Activated CD8-positive, alpha-beta T cell treated with anti-CD3 and anti-CD28 coated beads for 36 hours (primary cell): Measurements from ENCODE around the gene EIF4E2. TPM values are rescaled to one million over a fixed set of nuclear protein-coding genes. Genes with fewer than 3 reads are reported as not detected.

Source experiments
- ATAC-seq: fragments of 200-7000 bp; cut with Tn5 transposase; one replicate; pipeline ENCODE4 v1.10.0; 2021; ENCODE audit warnings: mild to moderate bottlenecking, moderate library complexity
- CTCF ChIA-PET: fragments of 350-600 bp; sonication (Branson Sonifier 250); formaldehyde crosslinking; loops from one replicate; lab custom pipeline; 2021; ENCODE audit warnings: antibody characterized with exemption; lab: Charles Lee
- POLR2A ChIA-PET: fragments of 350-600 bp; sonication (Branson Sonifier 250); formaldehyde crosslinking; loops from one replicate; lab custom pipeline; 2021; ENCODE audit warnings: antibody characterized with exemption; lab: Charles Lee
- DNase-seq: peaks from one replicate; pipeline ENCODE4 v3.0.0-alpha.2; 2020
- H3K27ac Mint-ChIP-seq: one replicate; pipeline ENCODE4 v1.8.0; 2021; ENCODE audit warnings: mild to moderate bottlenecking, mixed read lengths
- H3K27me3 Mint-ChIP-seq: one replicate; pipeline ENCODE4 v1.8.0; 2021; ENCODE audit warnings: mixed read lengths
- H3K36me3 Mint-ChIP-seq: one replicate; pipeline ENCODE4 v1.8.0; 2021; ENCODE audit warnings: low read depth, mixed read lengths
- H3K4me1 Mint-ChIP-seq: one replicate; pipeline ENCODE4 v1.8.0; 2021; ENCODE audit warnings: low read depth, mixed read lengths
- H3K4me3 Mint-ChIP-seq: one replicate; pipeline ENCODE4 v1.8.0; 2021; ENCODE audit warnings: mild to moderate bottlenecking, moderate library complexity, mixed read lengths
- H3K9me3 Mint-ChIP-seq: one replicate; pipeline ENCODE4 v1.8.0; 2021; ENCODE audit warnings: mixed read lengths
- intact Hi-C: fragments of 100-400 bp; cut with micrococcal nuclease; formaldehyde crosslinking; loops from one replicate; pipeline ENCODE4 v1.10.0; 2022
- total RNA-seq, 2 experiments: library from RNA; stranded (reverse); gene quantifications; one replicate each; pipeline ENCODE4 v1.2.3, GENCODE V29; 2021
- TF ChIP-seq, protein P1 (sequence below): fragments of 200-600 bp; IDR thresholded peaks from one replicate; pipeline ENCODE4 v1.8.0; 2022; ENCODE audit warnings: antibody characterized with exemption, mild to moderate bottlenecking

The EIF4E2 gene
- total RNA-seq, 2 experiments from 2014 or later, result 49.2 to 50.4 TPM

DNA sequence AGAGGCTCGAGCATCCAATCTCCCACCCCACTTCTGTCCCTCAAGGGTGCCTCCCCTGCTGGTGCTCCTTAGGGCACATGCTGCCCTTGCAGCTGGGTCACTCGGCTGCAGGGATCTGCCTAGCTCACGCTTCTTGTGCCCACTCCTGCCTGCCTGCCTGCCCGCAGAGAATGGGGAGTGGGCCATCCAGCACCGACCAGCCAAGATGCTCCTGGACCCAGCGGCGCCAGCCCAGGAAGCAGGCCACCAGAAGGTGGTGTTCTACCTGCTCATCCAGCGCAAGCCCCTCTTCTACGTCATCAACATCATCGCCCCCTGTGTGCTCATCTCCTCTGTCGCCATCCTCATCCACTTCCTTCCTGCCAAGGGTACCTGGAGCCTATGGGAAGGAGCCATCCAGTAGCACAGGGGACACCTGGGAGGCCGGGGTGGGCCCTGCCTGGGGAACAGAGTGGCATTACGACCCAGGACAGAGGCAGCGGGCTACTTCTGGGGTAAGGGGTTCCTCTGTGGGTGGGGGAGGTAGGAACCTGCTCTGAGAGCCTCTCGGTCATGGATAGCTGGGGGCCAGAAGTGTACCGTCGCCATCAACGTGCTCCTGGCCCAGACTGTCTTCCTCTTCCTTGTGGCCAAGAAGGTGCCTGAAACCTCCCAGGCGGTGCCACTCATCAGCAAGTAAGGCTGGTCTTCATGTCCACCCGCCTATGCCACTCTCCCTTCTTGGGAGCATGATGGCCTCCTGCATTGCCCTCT, 7.6 kb upstream of the EIF4E2 start:
- ATAC-seq (no peak), DNase-seq (no peak)
- Mint-ChIP-seq H3K27me3 (no peaks in the 10 kb centered on the region), H3K27ac (no peak overlapping the region), H3K36me3 (peaks cover 27% of the 10 kb centered on the region), H3K4me3 (no peak overlapping the region), H3K9me3 (no peaks in the 10 kb centered on the region), H3K4me1 (peaks cover 24% of the 10 kb centered on the region)
- CTCF ChIA-PET, result no interaction called here
- TF ChIP-seq, protein P1, sequence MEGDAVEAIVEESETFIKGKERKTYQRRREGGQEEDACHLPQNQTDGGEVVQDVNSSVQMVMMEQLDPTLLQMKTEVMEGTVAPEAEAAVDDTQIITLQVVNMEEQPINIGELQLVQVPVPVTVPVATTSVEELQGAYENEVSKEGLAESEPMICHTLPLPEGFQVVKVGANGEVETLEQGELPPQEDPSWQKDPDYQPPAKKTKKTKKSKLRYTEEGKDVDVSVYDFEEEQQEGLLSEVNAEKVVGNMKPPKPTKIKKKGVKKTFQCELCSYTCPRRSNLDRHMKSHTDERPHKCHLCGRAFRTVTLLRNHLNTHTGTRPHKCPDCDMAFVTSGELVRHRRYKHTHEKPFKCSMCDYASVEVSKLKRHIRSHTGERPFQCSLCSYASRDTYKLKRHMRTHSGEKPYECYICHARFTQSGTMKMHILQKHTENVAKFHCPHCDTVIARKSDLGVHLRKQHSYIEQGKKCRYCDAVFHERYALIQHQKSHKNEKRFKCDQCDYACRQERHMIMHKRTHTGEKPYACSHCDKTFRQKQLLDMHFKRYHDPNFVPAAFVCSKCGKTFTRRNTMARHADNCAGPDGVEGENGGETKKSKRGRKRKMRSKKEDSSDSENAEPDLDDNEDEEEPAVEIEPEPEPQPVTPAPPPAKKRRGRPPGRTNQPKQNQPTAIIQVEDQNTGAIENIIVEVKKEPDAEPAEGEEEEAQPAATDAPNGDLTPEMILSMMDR, result no peak
- intact Hi-C loops, result no loop called here
- POLR2A ChIA-PET, result no interaction called here

DNA sequence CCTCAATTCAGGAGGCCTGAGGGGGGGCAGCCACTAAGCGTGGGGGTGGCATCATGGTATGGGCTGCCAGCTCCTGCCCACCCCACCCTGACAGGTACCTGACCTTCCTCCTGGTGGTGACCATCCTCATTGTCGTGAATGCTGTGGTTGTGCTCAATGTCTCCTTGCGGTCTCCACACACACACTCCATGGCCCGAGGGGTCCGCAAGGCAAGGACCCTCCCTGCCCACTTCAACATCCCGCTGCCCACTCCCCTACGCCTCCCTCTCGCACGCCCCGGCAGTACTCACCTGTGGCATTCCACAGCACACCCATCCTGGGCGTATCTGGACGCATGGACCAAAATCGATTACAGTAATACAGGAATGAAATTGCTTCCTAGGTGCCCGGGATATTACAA, 7.0 kb upstream of the EIF4E2 start:
- no peaks in the 10 kb centered on the region for H3K27me3 Mint-ChIP-seq
- CTCF ChIA-PET, result no interaction called here
- H3K4me3 Mint-ChIP-seq, result no peak overlapping the region
- peaks cover under 1% of the 10 kb centered on the region for H3K9me3 Mint-ChIP-seq
- intact Hi-C loops, result no loop called here
- no peak for DNase-seq
- no peak for ATAC-seq
- POLR2A ChIA-PET, result no interaction called here
- TF ChIP-seq, protein P1, result no peak
- H3K36me3 Mint-ChIP-seq, result peaks cover 33% of the 10 kb centered on the region
- H3K4me1 Mint-ChIP-seq, result peaks cover 27% of the 10 kb centered on the region
- H3K27ac Mint-ChIP-seq, result no peak overlapping the region

DNA sequence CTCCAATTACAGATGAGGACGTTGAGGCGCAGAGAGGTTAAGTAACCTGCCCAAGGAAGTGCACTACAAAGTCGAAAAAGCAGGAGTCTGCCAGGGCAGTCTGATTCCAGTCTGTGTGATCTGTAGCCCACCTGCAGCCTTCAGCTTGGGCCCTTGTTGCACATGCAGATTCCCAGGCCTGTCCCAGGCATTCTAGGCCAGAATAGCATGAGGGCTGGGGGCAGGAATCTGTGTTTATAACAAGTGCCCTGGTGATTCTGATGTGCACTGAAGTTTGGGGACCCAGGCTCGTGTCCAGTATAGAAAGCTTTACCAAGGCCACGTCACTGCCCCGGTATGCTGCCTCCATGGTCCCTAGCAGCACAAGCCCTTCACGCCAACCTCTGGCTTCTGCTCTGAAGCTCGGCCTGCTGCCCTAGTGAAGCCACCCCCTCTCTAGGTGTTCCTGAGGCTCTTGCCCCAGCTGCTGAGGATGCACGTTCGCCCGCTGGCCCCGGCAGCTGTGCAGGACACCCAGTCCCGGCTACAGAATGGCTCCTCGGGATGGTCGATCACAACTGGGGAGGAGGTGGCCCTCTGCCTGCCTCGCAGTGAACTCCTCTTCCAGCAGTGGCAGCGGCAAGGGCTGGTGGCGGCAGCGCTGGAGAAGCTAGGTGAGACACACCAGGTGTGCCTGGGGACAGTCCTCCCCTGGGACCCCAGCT, 6.4 kb upstream of the EIF4E2 start:
- intact Hi-C loops, result no loop called here
- Mint-ChIP-seq H3K9me3 (peaks cover 4% of the 10 kb centered on the region), H3K36me3 (peaks cover 38% of the 10 kb centered on the region), H3K4me3 (no peak overlapping the region), H3K27ac (no peak overlapping the region), H3K27me3 (no peaks in the 10 kb centered on the region), H3K4me1 (peaks cover 32% of the 10 kb centered on the region)
- CTCF ChIA-PET, result interaction anchor here (1.2 kb wide), 1 partner anchor 22 kb away, joined by 3 read pairs; no protein-coding TSS in a partner anchor
- POLR2A ChIA-PET, result interaction anchor here (0.7 kb wide), 1 partner anchor 27 kb away, joined by 3 read pairs; no protein-coding TSS in a partner anchor
- no peak for DNase-seq
- TF ChIP-seq, protein P1, result no peak
- no peak for ATAC-seq

DNA sequence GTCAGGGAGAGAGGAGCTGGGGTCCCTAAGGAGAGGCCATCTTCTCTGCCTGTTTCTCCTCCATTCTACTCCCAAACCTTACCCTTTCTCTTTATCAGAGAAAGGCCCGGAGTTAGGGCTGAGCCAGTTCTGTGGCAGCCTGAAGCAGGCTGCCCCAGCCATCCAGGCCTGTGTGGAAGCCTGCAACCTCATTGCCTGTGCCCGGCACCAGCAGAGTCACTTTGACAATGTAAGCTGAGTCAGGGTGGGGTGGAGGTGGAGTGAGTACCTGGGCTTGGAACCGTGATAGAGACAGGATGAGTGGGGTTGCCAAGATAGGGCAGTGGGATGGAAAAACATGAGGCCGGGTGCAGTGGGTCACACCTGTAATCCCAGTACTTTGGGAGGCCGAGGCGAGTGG, 5.8 kb upstream of the EIF4E2 start:
- no peak for ATAC-seq
- no peaks in the 10 kb centered on the region for H3K27me3 Mint-ChIP-seq
- peaks cover 4% of the 10 kb centered on the region for H3K9me3 Mint-ChIP-seq
- DNase-seq, result no peak
- no peak overlapping the region for H3K4me3 Mint-ChIP-seq
- intact Hi-C loops, result no loop called here
- H3K4me1 Mint-ChIP-seq, result peaks cover 36% of the 10 kb centered on the region
- ChIA-PET CTCF (interaction anchor here (1.2 kb wide), 1 partner anchor 23 kb away, joined by 3 read pairs; no protein-coding TSS in a partner anchor), POLR2A (interaction anchor here (0.7 kb wide), 1 partner anchor 107 kb away, joined by 3 read pairs; no protein-coding TSS in a partner anchor)
- H3K27ac Mint-ChIP-seq, result no peak overlapping the region
- TF ChIP-seq, protein P1, result no peak
- H3K36me3 Mint-ChIP-seq, result peaks cover 43% of the 10 kb centered on the region
